ENCODE data around the gene MMGT1. TPM values are rescaled to one million over a fixed set of nuclear protein-coding genes. Genes with fewer than 3 reads are reported as not detected.

Gene MMGT1
- total and polyA plus RNA-seq, 2 experiments from 2014 or later, result 6.9 to 25.4 TPM

DNA sequence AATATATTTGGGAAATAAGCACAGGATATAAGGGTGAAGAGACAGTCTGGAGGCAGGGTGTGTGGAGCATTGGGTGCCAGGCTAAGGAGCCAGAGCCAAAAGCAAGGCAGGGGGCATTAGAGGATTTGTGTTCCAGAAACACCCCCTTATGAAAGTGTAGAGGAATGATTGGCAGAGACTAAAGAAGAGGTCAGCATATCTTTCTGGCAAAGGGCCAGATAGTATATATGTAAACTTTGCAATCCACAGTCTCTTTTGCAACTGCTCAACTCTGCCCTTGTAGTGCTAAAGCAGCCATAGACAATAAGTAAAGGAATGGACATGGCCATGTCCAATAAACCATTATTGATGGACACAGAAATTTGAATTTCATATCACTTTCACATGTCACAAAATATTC is 7.9 kb upstream of the MMGT1 start:
- H3K27ac ChIP-seq (ENCODE audit: low read depth), result no peak overlapping the region
- no peaks in the 10 kb centered on the region; the same call in 1 of the 2 replicates for H4K20me1 ChIP-seq (replicated peaks; ENCODE audit: insufficient read depth)
- DNase-seq (ENCODE audit: low spot score), result no peak
- H2AFZ ChIP-seq, result no peak overlapping the region
- ATAC-seq, result no peak
- H3K79me2 ChIP-seq (replicated peaks; ENCODE audit: insufficient read depth), result peaks cover 13% of the 10 kb centered on the region
- Mint-ChIP-seq H3K4me3 (no peak overlapping the region), H3K9me3 (no peaks in the 10 kb centered on the region), H3K4me1 (peaks cover 24% of the 10 kb centered on the region), H3K27me3 (ENCODE audit: insufficient read depth, low read depth, poor library complexity) (peaks cover 6% of the 10 kb centered on the region), H3K27ac (no peak overlapping the region), H3K36me3 (ENCODE audit: low read depth) (no peaks in the 10 kb centered on the region; the same call in 2 of the 3 replicates)
- H3K27me3 ChIP-seq (ENCODE audit: insufficient read depth), result no peaks in the 10 kb centered on the region
- H3K9me2 ChIP-seq (ENCODE audit: insufficient read depth), result no peaks in the 10 kb centered on the region
- 0 out of 2 replicates have a peak, but pooled peaks cover 7% of the 10 kb centered on the region for H3K4me1 ChIP-seq (ENCODE audit: insufficient read depth)
- H3K4me2 ChIP-seq, result no peak overlapping the region
- no peaks in the 10 kb centered on the region for H3F3A ChIP-seq (replicated peaks; ENCODE audit: low read depth)
- TF ChIP-seq, protein P1, sequence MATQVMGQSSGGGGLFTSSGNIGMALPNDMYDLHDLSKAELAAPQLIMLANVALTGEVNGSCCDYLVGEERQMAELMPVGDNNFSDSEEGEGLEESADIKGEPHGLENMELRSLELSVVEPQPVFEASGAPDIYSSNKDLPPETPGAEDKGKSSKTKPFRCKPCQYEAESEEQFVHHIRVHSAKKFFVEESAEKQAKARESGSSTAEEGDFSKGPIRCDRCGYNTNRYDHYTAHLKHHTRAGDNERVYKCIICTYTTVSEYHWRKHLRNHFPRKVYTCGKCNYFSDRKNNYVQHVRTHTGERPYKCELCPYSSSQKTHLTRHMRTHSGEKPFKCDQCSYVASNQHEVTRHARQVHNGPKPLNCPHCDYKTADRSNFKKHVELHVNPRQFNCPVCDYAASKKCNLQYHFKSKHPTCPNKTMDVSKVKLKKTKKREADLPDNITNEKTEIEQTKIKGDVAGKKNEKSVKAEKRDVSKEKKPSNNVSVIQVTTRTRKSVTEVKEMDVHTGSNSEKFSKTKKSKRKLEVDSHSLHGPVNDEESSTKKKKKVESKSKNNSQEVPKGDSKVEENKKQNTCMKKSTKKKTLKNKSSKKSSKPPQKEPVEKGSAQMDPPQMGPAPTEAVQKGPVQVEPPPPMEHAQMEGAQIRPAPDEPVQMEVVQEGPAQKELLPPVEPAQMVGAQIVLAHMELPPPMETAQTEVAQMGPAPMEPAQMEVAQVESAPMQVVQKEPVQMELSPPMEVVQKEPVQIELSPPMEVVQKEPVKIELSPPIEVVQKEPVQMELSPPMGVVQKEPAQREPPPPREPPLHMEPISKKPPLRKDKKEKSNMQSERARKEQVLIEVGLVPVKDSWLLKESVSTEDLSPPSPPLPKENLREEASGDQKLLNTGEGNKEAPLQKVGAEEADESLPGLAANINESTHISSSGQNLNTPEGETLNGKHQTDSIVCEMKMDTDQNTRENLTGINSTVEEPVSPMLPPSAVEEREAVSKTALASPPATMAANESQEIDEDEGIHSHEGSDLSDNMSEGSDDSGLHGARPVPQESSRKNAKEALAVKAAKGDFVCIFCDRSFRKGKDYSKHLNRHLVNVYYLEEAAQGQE (IDR thresholded peaks at IDR 0.05; ENCODE audit: unreplicated experiment), result no peak
- TF ChIP-seq NANOG (IDR thresholded peaks at IDR 0.05; ENCODE audit: borderline replicate concordance), result no peak
- TF ChIP-seq, protein P2, sequence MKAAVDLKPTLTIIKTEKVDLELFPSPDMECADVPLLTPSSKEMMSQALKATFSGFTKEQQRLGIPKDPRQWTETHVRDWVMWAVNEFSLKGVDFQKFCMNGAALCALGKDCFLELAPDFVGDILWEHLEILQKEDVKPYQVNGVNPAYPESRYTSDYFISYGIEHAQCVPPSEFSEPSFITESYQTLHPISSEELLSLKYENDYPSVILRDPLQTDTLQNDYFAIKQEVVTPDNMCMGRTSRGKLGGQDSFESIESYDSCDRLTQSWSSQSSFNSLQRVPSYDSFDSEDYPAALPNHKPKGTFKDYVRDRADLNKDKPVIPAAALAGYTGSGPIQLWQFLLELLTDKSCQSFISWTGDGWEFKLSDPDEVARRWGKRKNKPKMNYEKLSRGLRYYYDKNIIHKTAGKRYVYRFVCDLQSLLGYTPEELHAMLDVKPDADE (IDR thresholded peaks at IDR 0.05), result no peak
- no peak for TF ChIP-seq POLR2AphosphoS5 (IDR thresholded peaks at IDR 0.05; ENCODE audit: low read depth)
- no peak for TF ChIP-seq ZNF331 (CRISPR knock-in tag; IDR thresholded peaks at IDR 0.05; ENCODE audit: low read depth)
- TF ChIP-seq, protein P3, sequence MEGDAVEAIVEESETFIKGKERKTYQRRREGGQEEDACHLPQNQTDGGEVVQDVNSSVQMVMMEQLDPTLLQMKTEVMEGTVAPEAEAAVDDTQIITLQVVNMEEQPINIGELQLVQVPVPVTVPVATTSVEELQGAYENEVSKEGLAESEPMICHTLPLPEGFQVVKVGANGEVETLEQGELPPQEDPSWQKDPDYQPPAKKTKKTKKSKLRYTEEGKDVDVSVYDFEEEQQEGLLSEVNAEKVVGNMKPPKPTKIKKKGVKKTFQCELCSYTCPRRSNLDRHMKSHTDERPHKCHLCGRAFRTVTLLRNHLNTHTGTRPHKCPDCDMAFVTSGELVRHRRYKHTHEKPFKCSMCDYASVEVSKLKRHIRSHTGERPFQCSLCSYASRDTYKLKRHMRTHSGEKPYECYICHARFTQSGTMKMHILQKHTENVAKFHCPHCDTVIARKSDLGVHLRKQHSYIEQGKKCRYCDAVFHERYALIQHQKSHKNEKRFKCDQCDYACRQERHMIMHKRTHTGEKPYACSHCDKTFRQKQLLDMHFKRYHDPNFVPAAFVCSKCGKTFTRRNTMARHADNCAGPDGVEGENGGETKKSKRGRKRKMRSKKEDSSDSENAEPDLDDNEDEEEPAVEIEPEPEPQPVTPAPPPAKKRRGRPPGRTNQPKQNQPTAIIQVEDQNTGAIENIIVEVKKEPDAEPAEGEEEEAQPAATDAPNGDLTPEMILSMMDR (conservative IDR thresholded peaks at IDR 0.05; ENCODE audit: low read depth in 2 of 2), result no peak
- no peaks in the 10 kb centered on the region for H3K36me3 ChIP-seq (ENCODE audit: insufficient read depth)
- H3K4me3 ChIP-seq, result no peak overlapping the region

DNA sequence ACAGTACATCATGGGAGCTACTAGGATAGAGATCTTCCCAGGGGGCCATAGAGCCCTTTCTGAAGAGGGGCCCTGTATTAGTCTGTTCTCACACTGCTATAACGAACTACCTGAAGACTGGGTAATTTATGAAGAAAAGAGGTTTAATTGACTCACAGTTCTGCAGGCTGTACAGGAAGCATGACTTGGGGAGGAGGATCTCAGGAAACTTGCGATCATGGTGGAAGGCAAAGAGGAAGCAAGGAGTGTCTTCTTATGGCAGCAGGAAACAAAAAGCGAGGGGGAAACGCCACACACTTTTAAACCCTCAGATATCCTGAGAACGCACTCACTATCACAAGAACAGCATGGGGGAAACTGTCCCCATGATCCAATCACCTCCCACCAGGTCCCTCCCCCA is 7.2 kb upstream of the MMGT1 start:
- Histone ChIP-seq H3K4me3 (no peak overlapping the region), H3K27ac (ENCODE audit: low read depth) (no peak overlapping the region), H3K27me3 (ENCODE audit: insufficient read depth) (no peaks in the 10 kb centered on the region), H2AFZ (no peak overlapping the region), H3K36me3 (ENCODE audit: insufficient read depth) (no peaks in the 10 kb centered on the region), H3F3A (replicated peaks; ENCODE audit: low read depth) (no peaks in the 10 kb centered on the region), H4K20me1 (replicated peaks; ENCODE audit: insufficient read depth) (no peaks in the 10 kb centered on the region; the same call in 1 of the 2 replicates), H3K4me2 (no peak overlapping the region), H3K9me2 (ENCODE audit: insufficient read depth) (no peaks in the 10 kb centered on the region), H3K4me1 (ENCODE audit: insufficient read depth) (0 out of 2 replicates have a peak, but pooled peaks cover 7% of the 10 kb centered on the region), H3K79me2 (replicated peaks; ENCODE audit: insufficient read depth) (peaks cover 6% of the 10 kb centered on the region; the same call in 1 of the 2 replicates)
- ATAC-seq (no peak), DNase-seq (ENCODE audit: low spot score) (no peak)
- H3K4me3 Mint-ChIP-seq, result no peak overlapping the region
- H3K9me3 Mint-ChIP-seq, result no peaks in the 10 kb centered on the region
- no peaks in the 10 kb centered on the region; the same call in 2 of the 3 replicates for H3K36me3 Mint-ChIP-seq (ENCODE audit: low read depth)
- H3K4me1 Mint-ChIP-seq, result peaks cover 23% of the 10 kb centered on the region
- no peak overlapping the region for H3K27ac Mint-ChIP-seq
- peaks cover 6% of the 10 kb centered on the region for H3K27me3 Mint-ChIP-seq (ENCODE audit: insufficient read depth, low read depth, poor library complexity)
- no peak for TF ChIP-seq JUNB (IDR thresholded peaks at IDR 0.05; ENCODE audit: unreplicated experiment)
- no peak for TF ChIP-seq NANOG (IDR thresholded peaks at IDR 0.05; ENCODE audit: borderline replicate concordance)
- no peak for TF ChIP-seq EZH2 (IDR thresholded peaks at IDR 0.05; ENCODE audit: low read depth, unreplicated experiment)
- no peak for TF ChIP-seq STAT1 (IDR thresholded peaks at IDR 0.05; ENCODE audit: unreplicated experiment)

All from GM23338 (cell line).